Measurements from ENCODE around the gene PRR14.

PRR14 gene

GRCh38 chr16:30650369-30651123 lies at the start of gene PRR14:
TSS of gene PRR14 (plus strand) at chr16:30650960. CDS start at chr16:30651646, 686 bp downstream.
- in situ Hi-C loops (cut with HindIII; ENCODE audit: low pct_ligation_motif_present, low pct_unique_long_range_greater_than_20kb, low sequenced_read_pairs) = no loop called here
- peak; percentile 100 for DNase-seq

- in situ Hi-C loops (cut with HindIII; ENCODE audit: low pct_ligation_motif_present, low pct_unique_long_range_greater_than_20kb, low sequenced_read_pairs) = no loop called here
- no peak for DNase-seq
These were observed 48.8 kb upstream of the PRR14 start for GRCh38 chr16:30601966-30602365.

- in situ Hi-C loops (cut with HindIII; ENCODE audit: low pct_ligation_motif_present, low pct_unique_long_range_greater_than_20kb, low sequenced_read_pairs) = no loop called here
- DNase-seq = no peak
These were observed 48.0 kb upstream of the PRR14 start for GRCh38 chr16:30602616-30603277.

- in situ Hi-C loops (cut with HindIII; ENCODE audit: low pct_ligation_motif_present, low pct_unique_long_range_greater_than_20kb, low sequenced_read_pairs) = no loop called here
- DNase-seq = no peak
These were observed 46.8 kb upstream of the PRR14 start for GRCh38 chr16:30603945-30604315.

GRCh38 chr16:30604316-30604947 lies 46.3 kb upstream of the PRR14 start:
- DNase-seq = no peak
- in situ Hi-C loops (cut with HindIII; ENCODE audit: low pct_ligation_motif_present, low pct_unique_long_range_greater_than_20kb, low sequenced_read_pairs) = no loop called here

- no peak for DNase-seq
- in situ Hi-C loops (cut with HindIII; ENCODE audit: low pct_ligation_motif_present, low pct_unique_long_range_greater_than_20kb, low sequenced_read_pairs) = no loop called here
These were observed 45.6 kb upstream of the PRR14 start for GRCh38 chr16:30605158-30605557.

GRCh38 chr16:30606004-30606403 lies 44.8 kb upstream of the PRR14 start:
- DNase-seq = no peak
- in situ Hi-C loops (cut with HindIII; ENCODE audit: low pct_ligation_motif_present, low pct_unique_long_range_greater_than_20kb, low sequenced_read_pairs) = no loop called here

- DNase-seq = peak; percentile 40
These were observed 41.5 kb upstream of the PRR14 start for GRCh38 chr16:30609002-30609925.

GRCh38 chr16:30609926-30610839 lies 40.6 kb upstream of the PRR14 start, which contains the start of gene ZNF689:
TSS of gene ZNF689 (minus strand) at chr16:30610389. CDS start at chr16:30610041, 348 bp downstream.
- in situ Hi-C loops (cut with HindIII; ENCODE audit: low pct_ligation_motif_present, low pct_unique_long_range_greater_than_20kb, low sequenced_read_pairs) = no loop called here
- DNase-seq = peak; percentile 99

More at GRCh38 chr16:30609002-30609925, 41.5 kb upstream of the PRR14 start:
- in situ Hi-C loops (cut with HindIII; ENCODE audit: low pct_ligation_motif_present, low pct_unique_long_range_greater_than_20kb, low sequenced_read_pairs) = no loop called here

GRCh38 chr16:30615358-30616091 lies 35.2 kb upstream of the PRR14 start:
- DNase-seq = peak; percentile 78
- in situ Hi-C loops (cut with HindIII; ENCODE audit: low pct_ligation_motif_present, low pct_unique_long_range_greater_than_20kb, low sequenced_read_pairs) = no loop called here

- in situ Hi-C loops (cut with HindIII; ENCODE audit: low pct_ligation_motif_present, low pct_unique_long_range_greater_than_20kb, low sequenced_read_pairs) = no loop called here
- peak; percentile 48 for DNase-seq
These were observed 31.6 kb upstream of the PRR14 start for GRCh38 chr16:30619202-30619601.

GRCh38 chr16:30619638-30620037 lies 31.1 kb upstream of the PRR14 start:
- in situ Hi-C loops (cut with HindIII; ENCODE audit: low pct_ligation_motif_present, low pct_unique_long_range_greater_than_20kb, low sequenced_read_pairs) = no loop called here
- peak; percentile 81 for DNase-seq

- DNase-seq = no peak
- in situ Hi-C loops (cut with HindIII; ENCODE audit: low pct_ligation_motif_present, low pct_unique_long_range_greater_than_20kb, low sequenced_read_pairs) = no loop called here
These were observed 30.6 kb upstream of the PRR14 start for GRCh38 chr16:30620169-30620568.

GRCh38 chr16:30621765-30622164 lies 29.0 kb upstream of the PRR14 start:
- no peak for DNase-seq
- in situ Hi-C loops (cut with HindIII; ENCODE audit: low pct_ligation_motif_present, low pct_unique_long_range_greater_than_20kb, low sequenced_read_pairs) = no loop called here

- DNase-seq = no peak
- in situ Hi-C loops (cut with HindIII; ENCODE audit: low pct_ligation_motif_present, low pct_unique_long_range_greater_than_20kb, low sequenced_read_pairs) = no loop called here
These were observed 28.2 kb upstream of the PRR14 start for GRCh38 chr16:30622455-30623032.

GRCh38 chr16:30623536-30624283 lies 27.1 kb upstream of the PRR14 start:
- no peak for DNase-seq
- in situ Hi-C loops (cut with HindIII; ENCODE audit: low pct_ligation_motif_present, low pct_unique_long_range_greater_than_20kb, low sequenced_read_pairs) = no loop called here

All from ACHN (cell line).